NOMO-1 (cell line): Measurements from ENCODE around the gene SPACA4.
A peak's percentile ranks its signal among the peaks of the same experiment; 100 is the strongest.
"Not testable (repeated sequence)": the region's sequence is repeated elsewhere in the genome, so short reads cannot be mapped to it uniquely, and the experiment has no call there.

Experiments
- DNase-seq, 2 experiments: peaks; one replicate each; lab custom pipeline; 2025; ENCODE audit not compliant: unreplicated experiment in 2 of 2; lab: John Stamatoyannopoulos, UW

Gene SPACA4

DNA sequence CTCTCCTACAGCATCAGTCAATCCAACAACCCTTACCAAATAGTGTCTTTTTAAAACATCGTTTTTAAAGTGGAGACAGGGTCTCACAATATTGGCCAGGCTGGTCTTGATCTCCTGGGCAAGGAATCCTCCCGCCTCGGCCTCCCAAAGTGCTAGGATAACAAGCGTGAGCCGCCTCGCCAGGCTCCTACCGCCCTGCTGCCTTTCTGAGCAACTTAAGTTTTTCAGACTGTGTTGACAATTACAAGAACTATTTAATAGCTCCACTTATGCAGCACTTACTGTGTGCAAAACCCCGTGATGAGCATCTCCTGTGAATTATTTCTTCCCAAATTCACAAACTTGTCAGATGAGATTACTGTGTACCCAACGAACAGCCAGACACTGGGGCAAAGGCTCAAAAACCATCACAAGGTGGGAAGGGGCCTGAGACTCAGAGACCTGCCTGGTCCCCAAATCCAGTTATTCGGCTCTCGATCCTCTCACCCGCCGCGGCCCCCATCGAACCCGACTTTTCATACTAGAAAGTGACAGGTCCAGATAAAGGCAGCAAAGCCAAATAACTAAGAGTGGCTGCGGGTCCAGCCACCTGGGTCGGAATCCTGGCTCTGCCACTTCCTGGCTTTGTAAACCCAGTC, 11.9 kb downstream of the SPACA4 start:
- peak in 1 of 2 experiments; percentile 45 for DNase-seq

DNA sequence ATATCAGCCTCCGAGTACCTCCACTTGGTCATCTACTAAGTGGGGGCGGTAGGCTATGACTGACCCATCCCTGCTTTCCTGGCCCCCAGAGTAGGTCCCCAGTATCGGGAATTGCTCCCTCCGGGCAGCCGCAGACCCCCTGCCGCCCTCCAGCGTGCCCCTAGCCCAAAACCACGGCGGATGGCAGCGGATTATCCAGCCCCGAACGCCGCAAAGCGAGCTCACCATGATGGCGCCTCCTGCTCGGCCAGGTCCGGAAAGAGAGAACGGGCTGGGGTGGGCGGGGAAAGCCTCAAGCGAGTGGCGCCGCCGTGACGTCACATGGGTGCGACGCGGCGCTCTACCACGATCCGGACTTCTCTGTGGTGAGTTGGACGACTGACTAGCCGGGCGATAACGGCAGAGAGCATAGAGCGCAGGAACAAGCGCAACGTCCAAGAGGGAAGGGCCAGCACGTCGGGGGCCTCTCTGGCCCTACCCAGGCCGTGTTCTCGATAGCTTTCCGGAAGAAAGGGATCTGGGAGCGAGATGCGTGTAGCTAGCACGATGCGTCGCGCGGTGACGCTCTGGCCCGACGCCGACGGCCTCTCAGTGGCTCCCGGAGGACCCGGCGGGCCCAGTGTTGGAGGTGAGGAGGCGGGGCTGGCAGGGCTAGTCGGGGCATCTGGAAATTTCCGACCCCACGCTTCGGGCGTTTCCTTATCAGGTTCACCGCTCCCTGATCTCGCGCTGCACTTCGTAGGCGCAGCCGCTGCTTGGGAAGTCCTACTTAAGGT, 12.6 kb downstream of the SPACA4 start, which contains the start of the genes RPL18 and SPHK2:
TSS of gene RPL18 (minus strand) at position 263 of the 776 bp plus-strand sequence. CDS start at position 228, 35 bp downstream.
TSS of gene SPHK2 (plus strand) at position 591 of the 776 bp plus-strand sequence. CDS start 1,009 bp downstream, outside the sequence.
- DNase-seq = peak; percentile 98 to 99

GRCh38 chr19:48619692-48620585, 13.4 kb downstream of the SPACA4 start:
- no peak for DNase-seq

DNA sequence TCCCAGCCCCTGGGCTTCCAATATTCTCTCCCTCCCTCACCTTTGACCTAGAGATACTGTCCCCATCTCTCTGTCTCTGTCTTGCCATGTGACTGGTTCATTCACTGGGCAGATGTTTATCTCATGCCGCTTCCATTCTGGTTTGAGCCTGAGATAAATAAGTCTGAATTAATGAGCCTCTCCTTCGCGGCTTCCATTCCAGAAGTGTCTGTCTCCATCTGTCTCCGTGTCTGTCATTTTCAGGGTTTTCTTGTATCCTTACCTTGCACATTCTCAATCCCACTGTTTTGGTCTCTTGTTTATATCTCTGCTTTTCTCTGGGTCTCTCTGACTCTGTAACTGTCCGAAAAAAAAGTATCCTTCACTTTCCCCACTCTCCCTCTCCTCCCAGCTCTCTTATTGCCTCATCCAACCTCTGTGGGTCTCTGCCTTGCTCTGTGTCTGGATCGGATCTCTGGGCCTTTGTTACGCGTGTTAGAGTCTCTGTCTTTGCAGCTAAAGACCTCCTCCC, 17.1 kb downstream of the SPACA4 start:
- DNase-seq = no peak

DNA sequence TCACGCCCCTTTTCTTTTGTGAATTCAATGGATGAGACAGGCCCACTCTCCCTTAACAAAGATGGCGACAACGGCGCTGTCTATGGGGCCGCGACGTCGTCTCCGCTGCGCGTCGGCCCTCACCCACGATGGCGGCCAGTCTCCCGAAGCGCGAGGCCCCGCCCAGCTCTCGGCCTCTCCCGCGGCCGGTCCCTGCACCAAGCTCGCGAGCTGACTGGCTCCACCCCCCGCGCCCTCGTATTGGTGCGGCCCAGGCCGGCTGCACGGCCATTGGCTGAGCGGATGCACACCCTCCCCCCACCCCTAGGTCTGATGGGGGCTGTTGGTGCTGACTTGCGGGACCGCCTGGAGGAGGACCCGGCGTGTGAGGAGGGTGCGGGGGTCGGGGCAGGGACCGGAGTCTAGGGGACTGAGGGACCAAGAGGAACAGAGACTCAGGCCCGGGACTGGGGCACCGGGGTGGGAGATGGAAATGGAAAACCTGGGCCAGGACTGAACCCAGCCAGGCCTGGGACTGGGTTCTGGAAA, 17.6 kb downstream of the SPACA4 start:
- no peak for DNase-seq

- no peak for DNase-seq
These were observed 18.5 kb downstream of the SPACA4 start for GRCh38 chr19:48624791-48625723.

GRCh38 chr19:48625891-48626327, 19.4 kb downstream of the SPACA4 start:
- no peak for DNase-seq

- peak in 1 of 2 experiments; percentile 15 for DNase-seq
These were observed 20.8 kb downstream of the SPACA4 start for GRCh38 chr19:48627201-48627864.

GRCh38 chr19:48627865-48628314, 21.3 kb downstream of the SPACA4 start:
- no peak for DNase-seq

GRCh38 chr19:48628486-48629296, 22.1 kb downstream of the SPACA4 start:
- no peak for DNase-seq

GRCh38 chr19:48629297-48629598, 22.7 kb downstream of the SPACA4 start:
- no peak for DNase-seq

DNA sequence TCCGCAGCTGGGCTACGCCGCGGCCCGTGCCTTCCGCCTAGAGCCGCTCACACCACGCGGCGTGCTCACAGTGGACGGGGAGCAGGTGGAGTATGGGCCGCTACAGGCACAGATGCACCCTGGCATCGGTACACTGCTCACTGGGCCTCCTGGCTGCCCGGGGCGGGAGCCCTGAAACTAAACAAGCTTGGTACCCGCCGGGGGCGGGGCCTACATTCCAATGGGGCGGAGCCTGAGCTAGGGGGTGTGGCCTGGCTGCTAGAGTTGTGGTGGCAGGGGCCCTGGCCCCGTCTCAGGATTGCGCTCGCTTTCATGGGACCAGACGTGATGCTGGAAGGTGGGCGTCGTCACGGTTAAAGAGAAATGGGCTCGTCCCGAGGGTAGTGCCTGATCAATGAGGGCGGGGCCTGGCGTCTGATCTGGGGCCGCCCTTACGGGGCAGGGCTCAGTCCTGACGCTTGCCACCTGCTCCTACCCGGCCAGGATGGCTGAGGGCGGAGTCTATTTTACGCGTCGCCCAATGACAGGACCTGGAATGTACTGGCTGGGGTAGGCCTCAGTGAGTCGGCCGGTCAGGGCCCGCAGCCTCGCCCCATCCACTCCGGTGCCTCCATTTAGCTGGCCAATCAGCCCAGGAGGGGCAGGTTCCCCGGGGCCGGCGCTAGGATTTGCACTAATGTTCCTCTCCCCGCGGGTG, 23.2 kb downstream of the SPACA4 start:
- DNase-seq = no peak

- no peak for DNase-seq
These were observed 23.9 kb downstream of the SPACA4 start for GRCh38 chr19:48630296-48631063.

DNA sequence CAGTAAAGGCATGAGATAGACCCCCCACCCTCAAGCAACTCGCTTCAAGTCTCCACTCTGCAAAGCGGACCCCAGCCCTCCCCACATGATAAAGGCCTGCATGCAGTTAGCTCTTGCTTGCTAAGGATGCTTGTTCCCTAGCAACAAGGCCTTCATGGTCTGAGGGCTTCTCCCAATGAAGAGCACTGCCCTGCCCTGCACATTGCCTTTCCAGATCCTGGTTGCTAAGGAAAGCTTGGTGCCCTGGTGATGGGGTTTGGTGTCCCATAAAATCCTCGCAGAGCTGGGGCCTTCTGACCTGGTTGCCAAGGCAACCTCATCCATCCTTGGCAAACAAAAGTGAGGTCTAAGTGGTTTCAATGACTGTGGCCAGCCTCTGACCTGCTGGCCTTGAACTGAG, 24.7 kb downstream of the SPACA4 start:
- DNase-seq = no peak

GRCh38 chr19:48632286-48632685, 25.7 kb downstream of the SPACA4 start:
- DNase-seq = not testable (repeated sequence)

DNA sequence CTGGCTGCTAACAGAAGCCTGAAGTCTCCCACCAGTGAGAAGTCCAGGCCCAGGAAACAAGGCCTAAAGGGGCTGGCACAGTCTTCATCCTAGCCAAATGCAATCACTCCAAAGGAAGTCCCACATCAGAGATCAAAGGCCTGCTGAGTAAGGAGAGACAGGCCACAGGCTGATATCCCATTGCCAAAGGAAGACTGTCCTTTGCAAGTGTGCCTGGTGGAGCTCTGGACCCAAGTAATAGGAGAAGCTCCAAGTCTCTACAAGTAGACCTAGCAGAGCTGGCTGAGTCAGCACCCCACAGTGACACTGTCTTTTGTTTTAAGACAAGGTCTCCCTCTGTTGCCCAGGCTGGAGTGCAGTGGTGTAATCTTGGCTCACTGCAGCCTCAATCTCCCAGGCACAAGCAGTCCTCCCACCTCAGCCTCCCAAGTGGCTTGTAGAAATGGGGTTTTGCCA, 26.2 kb downstream of the SPACA4 start:
- DNase-seq = no peak
